ENCODE measurements around the gene SEMA3C.

The SEMA3C gene

DNA sequence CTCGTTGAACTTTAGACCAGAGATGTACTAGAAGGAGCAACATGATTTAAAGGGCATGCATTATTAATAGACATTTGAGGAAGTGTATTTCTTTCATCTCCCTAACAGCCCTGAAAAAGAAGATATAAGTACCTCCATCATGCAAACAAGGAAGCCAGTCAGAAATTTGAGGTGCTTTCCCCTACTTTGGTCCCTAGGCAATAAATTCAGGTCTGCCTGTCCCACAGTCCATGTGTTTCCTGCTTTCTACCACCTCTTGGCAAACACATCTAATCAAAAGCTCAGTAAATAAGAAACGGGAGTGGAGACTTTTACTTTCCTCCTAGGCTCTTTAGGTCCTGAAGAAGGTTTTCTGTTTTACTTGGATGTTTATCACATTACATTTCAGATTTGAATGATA is 5.2 kb upstream of the SEMA3C start:
- no peak for DNase-seq

GRCh38 chr7:80923211-80923612 is 4.4 kb upstream of the SEMA3C start:
- no peak for DNase-seq

DNA sequence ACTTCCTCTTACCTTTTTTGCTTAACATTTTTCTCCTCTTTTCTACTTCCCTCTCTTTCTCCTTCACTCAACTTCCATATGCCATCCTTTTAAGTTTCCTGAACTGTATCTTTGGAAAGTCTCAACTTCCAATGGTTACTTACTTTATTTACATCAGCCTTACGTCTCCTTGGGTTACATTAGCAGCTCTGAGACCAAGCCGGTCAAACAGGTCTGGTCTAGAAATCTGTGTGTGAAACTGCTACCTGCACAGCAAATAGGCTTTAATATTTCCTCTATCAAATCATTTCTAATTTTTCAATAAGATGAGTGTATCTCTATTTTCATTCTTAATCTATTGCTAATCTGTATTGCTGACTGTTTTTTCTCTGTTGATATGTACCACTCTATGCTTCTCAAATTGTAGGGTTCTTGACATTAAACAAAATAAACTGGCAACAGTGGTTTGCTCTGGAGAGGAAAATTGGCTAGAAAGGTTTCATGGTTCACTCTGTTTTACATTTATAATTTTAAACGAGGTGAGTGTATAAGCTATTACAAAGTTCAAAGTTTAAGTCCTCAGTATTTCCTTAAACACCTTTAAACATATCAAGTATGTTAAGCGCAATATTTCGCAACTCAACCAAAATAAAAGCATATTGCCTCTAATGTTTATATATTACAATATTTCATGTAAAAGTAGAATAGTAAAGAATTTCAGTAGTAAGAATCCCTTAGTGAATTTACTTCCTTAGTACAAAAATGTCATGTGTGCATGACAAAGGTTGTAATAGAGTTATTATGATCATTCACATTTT is 3.6 kb upstream of the SEMA3C start:
- DNase-seq = no peak

GRCh38 chr7:80921130-80921529 is 2.3 kb upstream of the SEMA3C start:
- DNase-seq = no peak

GRCh38 chr7:80918399-80918798 is 452 bp downstream of the SEMA3C start:
- no peak for DNase-seq

GRCh38 chr7:80916770-80917741 is 1.8 kb downstream of the SEMA3C start:
- DNase-seq = peak; percentile 65

DNA sequence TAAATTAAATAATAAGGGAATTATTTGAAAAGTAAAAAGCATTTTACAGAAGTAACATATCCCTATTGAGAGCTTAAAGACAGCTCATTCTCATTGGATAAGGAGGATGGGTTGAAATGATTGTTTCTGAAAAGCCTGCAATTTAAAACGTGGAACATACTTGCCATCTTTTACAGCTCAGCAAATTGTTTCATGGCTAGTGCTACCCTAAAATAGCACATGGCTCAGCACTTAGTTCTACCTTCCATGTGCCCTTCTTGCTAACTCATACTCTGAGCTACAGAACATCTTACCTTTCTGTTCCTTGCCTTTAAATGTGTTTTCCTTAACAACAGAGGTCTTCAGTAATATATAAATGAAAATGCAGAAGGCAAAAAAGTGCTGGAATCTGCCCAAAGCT is 8.6 kb downstream of the SEMA3C start:
- DNase-seq = no peak

DNA sequence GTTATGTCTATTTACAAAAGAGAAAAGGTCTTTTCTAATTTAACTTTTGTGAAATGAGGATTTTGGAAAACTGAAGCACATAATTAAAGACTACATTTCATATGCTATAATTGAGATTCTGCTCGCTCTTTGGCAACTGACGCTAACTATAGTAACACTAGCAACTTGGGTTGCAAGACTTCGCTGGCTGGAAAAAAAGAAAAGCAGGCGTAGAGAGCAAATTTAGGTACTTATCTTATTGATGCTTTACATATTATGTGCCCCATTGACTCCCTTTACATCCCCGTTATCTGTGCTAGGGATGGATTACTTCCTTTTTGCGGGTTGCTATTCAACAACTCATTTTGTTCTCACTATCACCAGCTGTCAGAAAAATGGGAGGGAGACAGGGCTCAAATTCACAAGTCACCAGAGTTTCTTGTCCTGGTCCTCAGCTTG is 10.5 kb downstream of the SEMA3C start:
- DNase-seq = no peak

DNA sequence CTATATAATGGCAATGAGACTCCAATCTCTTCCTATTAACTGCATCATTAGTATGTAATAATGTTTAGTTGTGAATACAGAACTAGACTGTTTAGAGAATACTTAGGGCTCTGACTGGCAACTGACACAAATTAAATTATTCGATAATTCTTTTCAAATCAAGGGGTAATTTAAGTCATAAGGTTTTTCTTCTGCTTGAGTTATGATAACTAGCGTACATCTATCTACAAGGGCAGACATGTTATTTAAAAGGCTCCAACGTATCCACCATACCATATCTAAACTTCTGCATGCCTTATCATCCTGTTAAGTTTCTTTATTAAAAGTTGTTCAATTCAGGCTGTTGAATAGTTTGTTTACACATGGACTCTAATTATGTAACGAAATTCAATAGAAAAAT is 11.2 kb downstream of the SEMA3C start:
- no peak for DNase-seq

GRCh38 chr7:80907141-80907601 is 11.7 kb downstream of the SEMA3C start:
- DNase-seq = no peak

GRCh38 chr7:80905334-80905733 is 13.5 kb downstream of the SEMA3C start:
- DNase-seq = no peak

DNA sequence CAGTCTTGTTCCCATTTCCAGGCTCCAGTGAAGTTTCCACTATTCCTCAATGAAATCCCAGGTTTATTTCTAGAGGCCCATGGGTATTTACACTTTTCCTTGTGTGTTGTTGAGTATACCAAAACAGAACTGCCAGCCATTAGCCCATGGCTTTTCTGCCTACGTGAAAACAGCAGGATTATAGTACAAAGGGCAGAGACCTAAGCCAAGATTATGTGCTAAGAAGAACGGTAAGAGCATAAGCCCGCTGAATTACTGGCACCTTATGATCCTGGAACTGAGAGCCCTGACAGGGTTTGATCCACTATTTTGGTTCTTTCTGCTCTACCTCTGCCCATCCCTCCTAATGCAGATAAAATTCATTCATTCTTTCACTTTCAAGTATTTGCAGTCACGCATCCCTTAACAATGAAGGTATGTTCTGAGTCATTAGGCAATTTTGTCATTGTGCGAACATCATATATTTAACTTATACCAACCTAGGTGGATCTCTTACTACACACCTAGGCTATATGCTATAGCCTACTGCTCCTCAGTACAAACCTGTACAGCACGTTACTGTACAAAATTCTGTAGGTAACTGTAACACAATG is 16.0 kb downstream of the SEMA3C start:
- no peak for DNase-seq

DNA sequence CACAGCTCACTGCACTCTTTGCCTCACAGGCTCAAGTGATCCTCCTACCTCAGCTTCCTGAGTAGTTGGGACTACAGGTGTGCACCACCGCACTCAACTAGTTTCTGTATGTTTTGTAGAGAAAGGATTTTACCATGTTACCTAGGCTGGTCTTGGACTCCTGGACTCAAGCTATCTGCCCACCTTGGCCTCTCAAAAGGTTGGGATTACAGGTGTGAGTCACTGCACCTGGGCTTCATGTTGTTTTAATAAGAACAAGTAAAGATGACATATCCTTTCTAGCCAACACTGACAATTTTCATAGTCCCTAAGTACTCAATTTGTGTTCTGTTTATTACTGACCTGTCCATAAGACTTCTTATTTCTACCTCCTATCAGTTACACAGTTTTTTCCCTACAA is 16.8 kb downstream of the SEMA3C start:
- no peak for DNase-seq

DNA sequence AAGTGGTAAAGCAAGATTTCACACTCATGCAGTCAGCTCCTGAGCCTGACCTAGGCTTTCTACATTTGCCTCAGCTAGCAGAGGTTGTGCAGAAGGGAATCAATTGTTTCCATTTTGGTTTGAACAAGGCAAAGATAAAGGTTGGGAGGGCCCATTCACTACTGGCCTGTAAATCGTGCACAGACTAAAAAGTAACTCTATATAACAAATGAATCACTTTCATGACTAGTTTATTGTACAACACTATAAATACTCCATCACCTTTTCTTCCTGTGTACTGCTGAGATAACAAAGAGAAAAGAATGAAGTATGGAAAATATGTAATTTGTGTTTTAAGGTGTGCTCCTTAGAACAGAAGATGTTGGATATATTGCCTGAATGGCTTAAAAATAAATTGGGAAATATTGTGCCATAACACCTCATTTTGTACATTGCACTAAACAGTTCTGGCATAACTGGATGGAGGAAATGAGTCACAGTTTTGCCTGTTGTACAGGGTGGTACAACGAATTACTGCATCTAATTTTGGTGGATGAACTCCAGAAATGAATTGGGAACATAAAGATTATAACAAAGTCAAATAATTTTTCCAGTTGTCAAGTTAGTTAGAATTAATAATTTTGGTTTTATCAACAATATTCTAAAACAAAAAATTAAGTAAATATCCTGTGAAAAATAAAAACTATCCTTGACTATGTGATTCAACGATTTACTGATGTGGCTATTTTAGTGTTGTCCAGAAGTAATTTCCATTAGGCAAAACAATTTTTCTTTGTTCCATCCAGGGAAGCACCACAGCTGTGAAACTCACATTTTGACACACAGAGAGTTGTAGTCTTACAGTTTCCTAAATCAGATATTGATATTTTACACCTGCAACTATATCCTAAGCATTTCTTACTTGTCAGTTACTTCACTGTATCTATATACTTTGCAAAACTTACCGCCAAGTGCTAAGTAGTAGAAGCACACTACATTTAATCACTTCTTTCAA is 18.0 kb downstream of the SEMA3C start:
- DNase-seq = peak; percentile 57

DNA sequence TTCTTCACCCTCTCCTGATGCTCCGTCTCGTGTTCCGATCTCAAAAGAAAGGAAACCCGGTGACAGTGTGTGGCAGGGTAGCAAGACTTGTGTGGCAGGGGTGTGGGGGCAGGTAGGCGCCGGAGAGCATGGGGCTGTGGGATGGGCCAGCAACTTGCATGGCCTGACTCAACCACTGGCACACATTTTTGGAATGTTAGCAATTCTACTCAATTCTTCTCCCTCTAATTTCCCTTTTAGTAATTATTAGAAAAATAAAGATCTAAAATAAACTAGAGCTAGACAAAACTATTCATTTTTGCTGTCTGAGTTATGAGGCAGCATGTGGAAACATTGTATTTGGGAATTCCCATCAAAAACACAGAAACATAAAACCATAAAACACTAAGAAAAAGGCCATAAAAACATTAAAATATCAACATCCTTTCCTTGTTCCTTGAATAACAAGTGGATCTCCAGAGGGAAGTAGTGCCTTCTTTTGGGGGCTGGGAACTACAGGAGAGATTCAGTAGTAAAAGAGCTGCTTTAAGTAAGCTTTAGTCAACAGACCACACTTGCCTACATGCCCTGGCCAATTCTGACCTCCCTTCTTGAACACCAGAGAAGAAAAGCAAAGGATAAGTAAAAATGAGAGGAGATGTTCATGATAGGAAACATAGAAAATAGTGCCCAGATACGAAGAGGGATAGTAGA is 21.8 kb downstream of the SEMA3C start:
- DNase-seq = no peak

DNA sequence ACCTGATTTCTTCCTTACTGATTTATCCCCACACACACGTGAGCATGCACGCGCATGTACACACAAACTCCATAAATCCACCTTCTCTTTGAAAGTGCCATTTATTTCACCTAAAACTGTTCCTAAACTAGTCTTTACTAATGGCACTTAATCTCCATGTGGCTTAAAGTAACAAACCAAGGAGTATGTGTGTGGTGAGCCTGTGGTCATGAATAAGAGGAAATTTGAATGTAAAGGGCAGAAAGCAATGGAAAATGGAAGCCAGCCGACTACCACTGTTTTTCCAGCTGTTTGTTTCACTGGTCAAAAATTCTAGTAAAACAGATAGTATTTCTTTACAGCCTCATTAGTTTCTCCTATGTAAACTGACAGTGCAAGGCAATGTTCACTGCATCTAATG is 23.8 kb downstream of the SEMA3C start:
- DNase-seq = no peak

- no peak for DNase-seq
These were observed 27.6 kb downstream of the SEMA3C start for GRCh38 chr7:80891259-80891544.

DNA sequence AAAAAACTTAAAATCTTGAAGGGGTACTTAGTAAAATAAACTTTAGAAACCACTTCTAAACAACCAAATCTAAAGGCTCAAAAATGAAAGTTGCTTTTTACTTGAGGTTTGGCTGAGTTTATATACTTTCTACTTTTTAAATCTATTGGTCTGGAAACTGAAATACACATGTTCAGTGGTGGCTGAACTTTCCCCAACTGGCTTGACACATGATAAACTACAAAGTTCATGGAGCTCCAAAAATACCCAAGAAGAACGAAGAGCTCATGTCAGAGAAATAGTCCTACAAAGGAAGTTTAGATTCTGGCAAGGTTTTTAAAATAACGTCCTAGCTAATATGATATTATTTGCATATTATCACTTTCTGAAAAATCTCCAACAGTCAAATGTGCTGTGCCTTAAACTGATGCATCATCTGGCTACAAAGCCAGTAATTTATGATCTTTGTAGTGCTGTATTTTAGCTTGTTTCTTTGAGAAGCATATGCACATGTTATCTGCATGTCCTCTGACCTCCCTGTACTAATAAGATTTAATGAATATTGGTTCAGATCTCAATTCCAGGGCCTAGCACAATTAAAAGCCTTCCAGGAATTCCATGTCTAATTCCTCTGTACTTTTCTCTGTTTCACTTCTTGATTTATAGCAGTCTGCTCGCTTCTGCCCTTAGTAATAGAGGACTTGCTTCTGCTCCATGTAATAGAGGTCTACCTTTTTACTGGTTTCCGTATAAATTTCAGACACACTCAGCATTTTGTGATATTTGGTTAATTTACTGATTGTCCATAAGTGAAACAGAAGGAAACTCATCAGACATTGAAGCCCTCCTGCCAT is 28.2 kb downstream of the SEMA3C start:
- DNase-seq = no peak

DNA sequence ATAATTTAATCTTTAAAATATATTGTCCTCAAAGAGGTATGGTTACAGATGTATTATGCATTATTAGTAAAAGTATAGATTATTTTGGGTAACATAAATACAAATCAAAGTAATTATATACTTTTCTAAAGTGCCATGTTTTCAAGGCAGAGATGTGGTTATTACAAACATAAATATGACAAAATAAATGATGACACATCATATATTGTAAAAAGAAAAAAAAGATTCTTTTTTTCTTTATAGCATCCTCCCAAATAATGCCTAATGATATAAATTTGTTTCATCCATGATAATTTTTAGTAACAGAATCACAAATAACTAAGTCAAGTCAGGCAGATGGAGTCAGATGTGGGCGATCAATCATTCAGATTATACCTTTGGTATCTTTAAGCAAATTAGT is 29.3 kb downstream of the SEMA3C start:
- DNase-seq = no peak

- DNase-seq = no peak
These were observed 33.1 kb downstream of the SEMA3C start for GRCh38 chr7:80885757-80886156.

Measured in fibroblast of skin of right quadriceps (primary cell).